Right renal cortex interstitium (tissue), 3 donors: Measurements from ENCODE around the gene CAP2. TPM values are rescaled to one million over a fixed set of nuclear protein-coding genes. Genes with fewer than 3 reads are reported as not detected.
"Not testable (repeated sequence)": the region's sequence is repeated elsewhere in the genome, so short reads cannot be mapped to it uniquely, and the experiment has no call there.

Experiments used
- DNase-seq, 3 donors: peaks; one replicate each; pipeline ENCODE4 v3.0.0-alpha.2; 2013; ENCODE audit warnings: low read depth in 3 of 3, low spot score in 2 of 3
- polyA plus RNA-seq, 3 donors: library from polyadenylated mRNA; unstranded; fragments of 120-200 nt; gene quantifications; one replicate each; pipeline ENCODE4 v1.2.1, GENCODE V29; 2013; ENCODE audit not compliant: insufficient read length in 3 of 3

CAP2 gene
- polyA plus RNA-seq, 3 donors = 13.0 to 15.8 (median 13.3) TPM

- no peak for DNase-seq
Observed at GRCh38 chr6:17431581-17431980, 38.2 kb downstream of the CAP2 start.

GRCh38 chr6:17432356-17432755 lies 39.0 kb downstream of the CAP2 start:
- no peak for DNase-seq

GRCh38 chr6:17439243-17439993 lies 46.0 kb downstream of the CAP2 start:
- no peak for DNase-seq

GRCh38 chr6:17440811-17441210 lies 47.4 kb downstream of the CAP2 start:
- not testable (repeated sequence) for DNase-seq

GRCh38 chr6:17442196-17442595 lies 48.8 kb downstream of the CAP2 start:
- no peak for DNase-seq

- DNase-seq = no peak
Observed at GRCh38 chr6:17446713-17447112, 53.3 kb downstream of the CAP2 start.

GRCh38 chr6:17448165-17448564 lies 54.8 kb downstream of the CAP2 start:
- no peak for DNase-seq

- DNase-seq = no peak
Observed at GRCh38 chr6:17450397-17450796, 57.0 kb downstream of the CAP2 start.

- DNase-seq = peak in 2 of 3 donors; percentile 49 to 67
Observed at GRCh38 chr6:17450832-17451231, 57.4 kb downstream of the CAP2 start.

GRCh38 chr6:17452096-17452495 lies 58.7 kb downstream of the CAP2 start:
- no peak for DNase-seq

GRCh38 chr6:17454316-17455005 lies 61.1 kb downstream of the CAP2 start:
- DNase-seq = no peak

GRCh38 chr6:17455919-17456318 lies 62.5 kb downstream of the CAP2 start:
- DNase-seq = no peak

- no peak for DNase-seq
Observed at GRCh38 chr6:17456711-17457110, 63.3 kb downstream of the CAP2 start.

- no peak for DNase-seq
Observed at GRCh38 chr6:17457405-17457804, 64.0 kb downstream of the CAP2 start.

- no peak for DNase-seq
Observed at GRCh38 chr6:17457956-17458355, 64.6 kb downstream of the CAP2 start.

GRCh38 chr6:17458966-17459365 lies 65.6 kb downstream of the CAP2 start:
- DNase-seq = no peak

- DNase-seq = no peak
Observed at GRCh38 chr6:17460862-17461261, 67.5 kb downstream of the CAP2 start.

GRCh38 chr6:17466147-17466546 lies 72.8 kb downstream of the CAP2 start:
- no peak for DNase-seq

GRCh38 chr6:17466707-17467106 lies 73.3 kb downstream of the CAP2 start:
- no peak for DNase-seq

- no peak for DNase-seq
Observed at GRCh38 chr6:17469006-17469832, 75.8 kb downstream of the CAP2 start.

GRCh38 chr6:17470202-17470937 lies 77.0 kb downstream of the CAP2 start:
- DNase-seq = no peak
